Liver (tissue), 9 donors: ENCODE data around the gene GPR68. TPM values are rescaled to one million over a fixed set of nuclear protein-coding genes. Genes with fewer than 3 reads are reported as not detected.

ENCODE experiments used
- DNase-seq: peaks from one replicate; pipeline ENCODE4 v3.0.0-alpha.2; 2017; ENCODE audit warnings: low spot score
- H3K27ac ChIP-seq, 2 donors: one replicate each; pipeline ENCODE4 v1.7.0; 2013; ENCODE audit warnings: inconsistent platforms in 2 of 2, low read length in 2 of 2, control low read depth in 1 of 2, low read depth in 1 of 2, mild to moderate bottlenecking in 1 of 2
- H3K27me3 ChIP-seq, 4 donors: one replicate each; pipeline versions ENCODE4 v1.6.1 to v1.7.0; 2013; ENCODE audit warnings: low read length in 3 of 4, inconsistent platforms in 1 of 4, mild to moderate bottlenecking in 1 of 4, moderate library complexity in 1 of 4; ENCODE audit not compliant: control insufficient read depth in 4 of 4, insufficient read depth in 4 of 4
- H3K36me3 ChIP-seq, 4 donors: one replicate each; pipeline versions ENCODE4 v1.6.1 to v1.7.0; 2013; ENCODE audit warnings: low read length in 3 of 4, mild to moderate bottlenecking in 3 of 4, low read depth in 1 of 4, moderate library complexity in 1 of 4; ENCODE audit not compliant: control insufficient read depth in 4 of 4, insufficient read depth in 3 of 4
- H3K4me1 ChIP-seq, 4 donors: one replicate each; pipeline versions ENCODE4 v1.6.1 to v1.7.0; 2013; ENCODE audit warnings: low read length in 3 of 4, mild to moderate bottlenecking in 3 of 4, moderate library complexity in 1 of 4; ENCODE audit not compliant: control insufficient read depth in 4 of 4, insufficient read depth in 4 of 4
- H3K4me3 ChIP-seq, 3 donors: one replicate each; pipeline versions ENCODE4 v1.6.1 to v1.7.0; 2013; ENCODE audit warnings: low read length in 3 of 3, control low read depth in 1 of 3, low read depth in 1 of 3, mild to moderate bottlenecking in 1 of 3
- H3K9ac ChIP-seq, 2 donors: one replicate each; pipeline ENCODE4 v1.7.0; 2013; ENCODE audit warnings: low read length in 2 of 2, mild to moderate bottlenecking in 2 of 2, moderate library complexity in 2 of 2, control low read depth in 1 of 2, low read depth in 1 of 2
- H3K9me3 ChIP-seq, 4 donors: one replicate each; pipeline versions ENCODE4 v1.6.1 to v1.7.0; 2013; ENCODE audit warnings: low read length in 3 of 4; ENCODE audit not compliant: control insufficient read depth in 4 of 4
- ATF3 ChIP-seq: IDR thresholded peaks from 2 replicates; pipeline ENCODE4 v1.6.1; 2016; ENCODE audit warnings: antibody characterized with exemption
- CTCF ChIP-seq: fragments of 150-350 bp; IDR thresholded peaks from 2 replicates; pipeline ENCODE4 v1.5.1; 2017; ENCODE audit warnings: improper control_type of control experiment, low read depth, low read length; ENCODE audit not compliant: missing input control
- EGR1 ChIP-seq, 2 donors: IDR thresholded peaks; 2 replicates each; pipeline ENCODE4 v1.6.1; 2016 to 2018; ENCODE audit warnings: antibody characterized with exemption in 2 of 2, low read depth in 2 of 2
- HNF4A ChIP-seq, 2 donors: conservative IDR thresholded peaks; 2 replicates each; pipeline ENCODE4 v1.6.1; 2016; ENCODE audit warnings: antibody characterized with exemption in 2 of 2, mild to moderate bottlenecking in 2 of 2
- HNF4G ChIP-seq: IDR thresholded peaks from 2 replicates; pipeline ENCODE4 v1.6.1; 2016; ENCODE audit warnings: antibody characterized with exemption
- JUND ChIP-seq, 2 donors: IDR thresholded peaks; 2 replicates each; pipeline ENCODE4 v1.6.1; 2016; ENCODE audit warnings: antibody characterized with exemption in 2 of 2
- MAX ChIP-seq: IDR thresholded peaks from 2 replicates; pipeline ENCODE4 v1.6.1; 2016; ENCODE audit warnings: antibody characterized with exemption
- RAD21 ChIP-seq, 2 donors: IDR thresholded peaks; 2 replicates each; pipeline ENCODE4 v1.6.1; 2016; ENCODE audit warnings: antibody characterized with exemption in 2 of 2, mild to moderate bottlenecking in 2 of 2
- REST ChIP-seq: IDR thresholded peaks from 2 replicates; pipeline ENCODE4 v1.6.1; 2016; ENCODE audit warnings: antibody characterized with exemption, mild to moderate bottlenecking
- RXRA ChIP-seq, 2 donors: IDR thresholded peaks; 2 replicates each; pipeline ENCODE4 v1.6.1; 2017 to 2018; ENCODE audit warnings: antibody characterized with exemption in 2 of 2, mild to moderate bottlenecking in 1 of 2
- SP1 ChIP-seq: IDR thresholded peaks from 2 replicates; pipeline ENCODE4 v1.6.1; 2018; ENCODE audit warnings: antibody characterized with exemption, mild to moderate bottlenecking
- TAF1 ChIP-seq: conservative IDR thresholded peaks from 2 replicates; pipeline ENCODE4 v1.6.1; 2016; ENCODE audit warnings: antibody characterized with exemption, mild to moderate bottlenecking
- YY1 ChIP-seq: IDR thresholded peaks from 2 replicates; pipeline ENCODE4 v1.6.1; 2016; ENCODE audit warnings: antibody characterized with exemption, mild to moderate bottlenecking
- ZBTB33 ChIP-seq: IDR thresholded peaks from 2 replicates; pipeline ENCODE4 v1.6.1; 2016; ENCODE audit warnings: antibody characterized with exemption
- WGBS: extraction: QIAGEN DNeasy Blood & Tissue Kit; methylation state at CpG from one replicate; pipeline ENCODE4 v1.1.7; 2013; 5-methylcytosine and 5-hydroxymethylcytosine counted together
- polyA plus RNA-seq, 2 donors: library from polyadenylated mRNA; stranded (reverse) in 1 of 2; unstranded in 1 of 2; fragments of 200-250 nt in 1 of 2; fragments of >200 nt in 1 of 2; fragmentation: Nextera tagmentation in 1 of 2; extraction: Ambion mirVana in 1 of 2; gene quantifications; one replicate each; pipeline versions ENCODE4 v1.2.1 to v1.2.3, GENCODE V29; 2013 to 2015
- total RNA-seq, 2 donors: library from RNA; depleted of rRNA; stranded (reverse); fragments of >200 nt; gene quantifications; one replicate each; pipeline ENCODE4 v1.2.3, GENCODE V29; 2014
- donor health status: healthy.
- donor health status: healthy.
- donor health status: healthy.
- donor health status: healthy.
- donor health status: healthy.

GPR68 gene
- total and polyA plus RNA-seq, 4 donors = 0.17 to 0.37 (median 0.33) TPM; not detected in 1

GRCh38 chr14:91274796-91275195 lies 30.3 kb upstream of the GPR68 start:
- Histone ChIP-seq H3K4me3 (no peak overlapping the region), H3K9ac (no peak overlapping the region), H3K4me1 (peaks cover 0 to 3% (median 2%) of the 10 kb centered on the region in 4 donors), H3K27me3 (no peaks in the 10 kb centered on the region), H3K36me3 (peaks cover 0 to 15% (median 8%) of the 10 kb centered on the region in 4 donors), H3K27ac (no peak overlapping the region), H3K9me3 (no peaks in the 10 kb centered on the region)
- 96% methylated on average over 9 of the region's 9 CpGs for WGBS
- DNase-seq = no peak
- TF ChIP-seq MAX = no peak
- no peak for TF ChIP-seq YY1
- no peak for TF ChIP-seq ZBTB33
- no peak for TF ChIP-seq RAD21 (IDR thresholded peaks at IDR 0.05)
- no peak for TF ChIP-seq ATF3

GRCh38 chr14:91273885-91274273 lies 29.4 kb upstream of the GPR68 start:
- no peaks in the 10 kb centered on the region for H3K9me3 ChIP-seq
- WGBS = 89% methylated on average over 13 of the region's 13 CpGs
- no peaks in the 10 kb centered on the region for H3K27me3 ChIP-seq
- no peak overlapping the region for H3K9ac ChIP-seq
- peaks cover 0 to 15% (median 6%) of the 10 kb centered on the region in 4 donors for H3K36me3 ChIP-seq
- TF ChIP-seq ATF3 = no peak
- no peak for TF ChIP-seq REST
- no peak for TF ChIP-seq RXRA (IDR thresholded peaks at IDR 0.05)
- TF ChIP-seq HNF4G = no peak
- no peak for TF ChIP-seq SP1
- TF ChIP-seq TAF1 = no peak
- TF ChIP-seq HNF4A (conservative IDR thresholded peaks at IDR 0.05) = no peak
- no peak for TF ChIP-seq EGR1 (IDR thresholded peaks at IDR 0.05; ENCODE audit: low read depth in 2 of 2)
- no peak for TF ChIP-seq CTCF
- no peak for TF ChIP-seq JUND (IDR thresholded peaks at IDR 0.05)
- no peak for TF ChIP-seq ZBTB33
- H3K4me1 ChIP-seq = peaks cover 0 to 3% (median 2%) of the 10 kb centered on the region in 4 donors
- H3K27ac ChIP-seq = no peak overlapping the region
- no peak overlapping the region for H3K4me3 ChIP-seq
- no peak for DNase-seq
